Lower leg skin (tissue), 3 donors: ENCODE measurements around the gene MGAT3.

Source experiments
- CTCF ChIP-seq, 3 donors: fragments of 450-650 bp; IDR thresholded peaks; one replicate each; pipeline ENCODE4 v1.5.1; 2016; ENCODE audit warnings: antibody characterized with exemption in 3 of 3, mild to moderate bottlenecking in 3 of 3, moderate library complexity in 2 of 3
- POLR2A ChIP-seq, 2 donors: fragments of 450-650 bp; IDR thresholded peaks; one replicate each; pipeline ENCODE4 v1.6.1; 2016 to 2017; ENCODE audit warnings: antibody characterized with exemption in 2 of 2, mild to moderate bottlenecking in 1 of 2, moderate library complexity in 1 of 2

- no peak for TF ChIP-seq POLR2A (IDR thresholded peaks at IDR 0.05)
- TF ChIP-seq CTCF (IDR thresholded peaks at IDR 0.05): no peak
Measured at GRCh38 chr22:39518996-39519680, 62.3 kb downstream of the MGAT3 start.
